AG04450 (cell line): ENCODE data around the gene OR14K1. TPM values are rescaled to one million over a fixed set of nuclear protein-coding genes. Genes with fewer than 3 reads are reported as not detected.

Source experiments
- CTCF ChIA-PET: fragments of 300-600, 350-600 bp; formaldehyde crosslinking; extraction: SDS; loops from one replicate; lab custom pipeline; 2022; ENCODE audit warnings: antibody characterized with exemption, inconsistent platforms; lab: Charles Lee
- POLR2A ChIA-PET: fragments of 350-600 bp; formaldehyde crosslinking; extraction: SDS; loops from one replicate; lab custom pipeline; 2021; ENCODE audit warnings: antibody characterized with exemption, inconsistent platforms; lab: Yijun Ruan, JAX
- DNase-seq: peaks from one replicate; pipeline ENCODE4 v3.0.0-alpha.2; 2011; ENCODE audit warnings: low read depth, low spot score
- H3K27ac ChIP-seq: one replicate; pipeline ENCODE4 v1.5.1; 2012; ENCODE audit warnings: low read depth, low read length, control low read depth
- H3K27me3 ChIP-seq: one replicate; pipeline ENCODE4 v1.6.0; 2012; ENCODE audit warnings: low read length; ENCODE audit not compliant: control insufficient read depth, insufficient read depth
- H3K4me3 ChIP-seq: 2 replicates; pipeline ENCODE4 v1.5.1; 2011; ENCODE audit warnings: mild to moderate bottlenecking, low read depth, low read length, control low read depth
- H3K9me3 ChIP-seq: 2 replicates; pipeline ENCODE4 v1.5.1; 2012; ENCODE audit warnings: low read length; ENCODE audit not compliant: control insufficient read depth, insufficient read depth
- CTCF ChIP-seq: IDR thresholded peaks from 2 replicates; pipeline ENCODE4 v1.5.1; 2011; ENCODE audit warnings: low read depth, low read length, control low read depth, inconsistent platforms
- polyA plus RNA-seq: library from polyadenylated mRNA; depleted of rRNA; stranded (reverse); fragments of >200 nt; gene quantifications from 2 replicates; pipeline ENCODE4 v1.2.3, GENCODE V29; 2011; rRNA removed

OR14K1 gene
- polyA plus RNA-seq, 1 experiment = not detected

GRCh38 chr1:247769603-247770002 is 31.2 kb downstream of the OR14K1 start:
- CTCF ChIA-PET = no interaction called here

More at GRCh38 chr1:247769603-247770002, 31.2 kb downstream of the OR14K1 start:
- DNase-seq = no peak
- Histone ChIP-seq H3K27me3 (no peaks in the 10 kb centered on the region), H3K9me3 (peaks cover 5% of the 10 kb centered on the region), H3K4me3 (no peak overlapping the region), H3K27ac (no peak overlapping the region)
- TF ChIP-seq CTCF = no peak
- POLR2A ChIA-PET = no interaction called here

Other genes starting within 250 kb of the OR14K1 start
- gene OR2C3, start 202.2 kb upstream of the OR14K1 start, polyA plus RNA-seq = not detected in 2 replicates
- not detected in 2 replicates for gene GCSAML, start 189.5 kb upstream of the OR14K1 start, polyA plus RNA-seq
- gene OR2G2, start 150.3 kb upstream of the OR14K1 start, polyA plus RNA-seq = not detected in 2 replicates
- not detected in 2 replicates for gene OR2G3, start 133.0 kb upstream of the OR14K1 start, polyA plus RNA-seq
- gene OR13G1, start 58.9 kb upstream of the OR14K1 start, polyA plus RNA-seq = not detected in 2 replicates
- not detected in 2 replicates for gene OR6F1, start 22.0 kb upstream of the OR14K1 start, polyA plus RNA-seq
- not detected in 2 replicates for gene OR14A2, start 9.5 kb downstream of the OR14K1 start, polyA plus RNA-seq
- not detected in 2 replicates for gene OR1C1, start 21.9 kb downstream of the OR14K1 start, polyA plus RNA-seq
- not detected in 2 replicates for gene OR14A16, start 85.5 kb downstream of the OR14K1 start, polyA plus RNA-seq
- gene OR11L1, start 103.3 kb downstream of the OR14K1 start, polyA plus RNA-seq = not detected in 2 replicates
- gene TRIM58, start 118.6 kb downstream of the OR14K1 start, polyA plus RNA-seq = 0.09 and 0.10 TPM in 2 replicates
- gene OR2W3, start 157.0 kb downstream of the OR14K1 start, polyA plus RNA-seq = 0.10 TPM in 1 of 2 replicates, not detected in the other
- not detected in 2 replicates for gene OR2T8, start 181.6 kb downstream of the OR14K1 start, polyA plus RNA-seq
- gene OR2AJ1, start 186.3 kb downstream of the OR14K1 start, polyA plus RNA-seq = not detected in 2 replicates
- not detected in 2 replicates for gene OR2L8, start 210.2 kb downstream of the OR14K1 start, polyA plus RNA-seq
- not detected in 2 replicates for gene OR2AK2, start 226.6 kb downstream of the OR14K1 start, polyA plus RNA-seq